ENCODE data around the gene NSUN4.

DNA sequence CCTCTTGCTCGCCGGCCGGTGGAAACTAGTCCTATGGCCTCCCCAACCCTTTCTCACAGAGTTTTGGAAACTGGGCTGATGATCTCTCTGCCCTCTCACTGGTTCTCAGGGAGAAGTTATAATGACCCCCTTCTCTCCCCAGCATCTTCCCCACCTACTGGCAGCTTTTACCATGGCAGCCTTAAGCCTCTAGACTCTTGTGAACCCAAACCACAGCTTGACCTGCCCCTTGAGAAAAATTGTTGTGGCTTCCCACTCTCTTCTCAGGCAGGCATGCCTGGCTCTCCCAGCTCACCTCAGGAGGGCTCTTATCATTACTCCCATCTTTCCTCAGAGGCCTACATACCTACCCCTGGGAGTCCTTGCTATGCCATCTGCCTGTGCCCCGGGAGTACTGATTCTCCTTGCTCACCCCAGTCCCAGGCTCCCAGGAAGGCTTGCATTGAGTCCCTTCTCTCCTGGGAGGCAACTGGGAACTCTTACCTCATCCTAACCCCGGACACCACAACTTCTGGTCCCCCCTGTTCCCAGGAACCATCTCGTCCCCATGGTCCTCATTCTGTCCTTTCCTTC is 1.6 kb downstream of the NSUN4 start:
- no peak for TF ChIP-seq ZFX (IDR thresholded peaks at IDR 0.05; ENCODE audit: borderline replicate concordance)
- TF ChIP-seq, protein P1, sequence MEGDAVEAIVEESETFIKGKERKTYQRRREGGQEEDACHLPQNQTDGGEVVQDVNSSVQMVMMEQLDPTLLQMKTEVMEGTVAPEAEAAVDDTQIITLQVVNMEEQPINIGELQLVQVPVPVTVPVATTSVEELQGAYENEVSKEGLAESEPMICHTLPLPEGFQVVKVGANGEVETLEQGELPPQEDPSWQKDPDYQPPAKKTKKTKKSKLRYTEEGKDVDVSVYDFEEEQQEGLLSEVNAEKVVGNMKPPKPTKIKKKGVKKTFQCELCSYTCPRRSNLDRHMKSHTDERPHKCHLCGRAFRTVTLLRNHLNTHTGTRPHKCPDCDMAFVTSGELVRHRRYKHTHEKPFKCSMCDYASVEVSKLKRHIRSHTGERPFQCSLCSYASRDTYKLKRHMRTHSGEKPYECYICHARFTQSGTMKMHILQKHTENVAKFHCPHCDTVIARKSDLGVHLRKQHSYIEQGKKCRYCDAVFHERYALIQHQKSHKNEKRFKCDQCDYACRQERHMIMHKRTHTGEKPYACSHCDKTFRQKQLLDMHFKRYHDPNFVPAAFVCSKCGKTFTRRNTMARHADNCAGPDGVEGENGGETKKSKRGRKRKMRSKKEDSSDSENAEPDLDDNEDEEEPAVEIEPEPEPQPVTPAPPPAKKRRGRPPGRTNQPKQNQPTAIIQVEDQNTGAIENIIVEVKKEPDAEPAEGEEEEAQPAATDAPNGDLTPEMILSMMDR (IDR thresholded peaks at IDR 0.05) = no peak
